HepG2 (cell line): ENCODE results near the gene SCRT2. TPM values are rescaled to one million over a fixed set of nuclear protein-coding genes. Genes with fewer than 3 reads are reported as not detected.

ENCODE experiments used
- FOXO1 ChIP-seq: sonication (generic); formaldehyde crosslinking; IDR thresholded peaks from 2 replicates; pipeline ENCODE4 v1.4.0; 2020; ENCODE audit warnings: missing genetic modification reagents
- NR2C2 ChIP-seq: sonication (generic); formaldehyde crosslinking; IDR thresholded peaks from 2 replicates; pipeline ENCODE4 v1.4.0; 2020; ENCODE audit warnings: missing genetic modification reagents, mild to moderate bottlenecking, moderate library complexity, borderline replicate concordance
- SP4 ChIP-seq: sonication (generic); formaldehyde crosslinking; IDR thresholded peaks from 2 replicates; pipeline ENCODE4 v1.8.1; 2023; ENCODE audit warnings: mild to moderate bottlenecking, missing genetic modification reagents
- TEAD2 ChIP-seq: sonication (generic); formaldehyde crosslinking; IDR thresholded peaks from 2 replicates; pipeline ENCODE4 v1.9.0; 2021; ENCODE audit warnings: missing genetic modification reagents
- ZFP41 ChIP-seq: sonication (generic); formaldehyde crosslinking; IDR thresholded peaks from 2 replicates; pipeline ENCODE4 v1.4.0; 2020; ENCODE audit warnings: mild to moderate bottlenecking, missing genetic modification reagents, borderline replicate concordance
- ZNF124 ChIP-seq: sonication (generic); formaldehyde crosslinking; IDR thresholded peaks from 2 replicates; pipeline ENCODE4 v1.4.0; 2020; ENCODE audit warnings: missing genetic modification reagents
- ZNF230 ChIP-seq: sonication (generic); formaldehyde crosslinking; IDR thresholded peaks from 2 replicates; pipeline ENCODE4 v1.4.0; 2020; ENCODE audit warnings: mild to moderate bottlenecking, missing genetic modification reagents
- ZNF317 ChIP-seq: sonication (generic); formaldehyde crosslinking; IDR thresholded peaks from 2 replicates; pipeline ENCODE4 v1.5.0; 2020; ENCODE audit warnings: mild to moderate bottlenecking, missing genetic modification reagents
- ZNF33B ChIP-seq: sonication (generic); formaldehyde crosslinking; IDR thresholded peaks from 2 replicates; pipeline ENCODE4 v1.5.1; 2020; ENCODE audit warnings: mild to moderate bottlenecking, missing genetic modification reagents
- ZNF432 ChIP-seq: sonication (generic); formaldehyde crosslinking; IDR thresholded peaks from 2 replicates; pipeline ENCODE4 v1.5.0; 2020; ENCODE audit warnings: missing genetic modification reagents, mild to moderate bottlenecking, borderline replicate concordance
- ZNF572 ChIP-seq: sonication (generic); formaldehyde crosslinking; IDR thresholded peaks from 2 replicates; pipeline ENCODE4 v1.5.1; 2020; ENCODE audit warnings: mild to moderate bottlenecking, missing genetic modification reagents
- ZNF75D ChIP-seq: sonication (generic); formaldehyde crosslinking; IDR thresholded peaks from 2 replicates; pipeline ENCODE4 v1.8.1; 2023; ENCODE audit warnings: missing genetic modification reagents, mild to moderate bottlenecking, borderline replicate concordance
- polyA plus RNA-seq, 8 experiments: library from polyadenylated mRNA; depleted of rRNA in 3 of 8; stranded (reverse) in 7 of 8; unstranded in 1 of 8; fragments of >200 nt; fragmentation: Illumina TruSeq in 4 of 8; extraction: Trizol in 4 of 8; gene quantifications; 2 replicates each; pipeline versions ENCODE4 v1.2.1 to v1.2.3, GENCODE V29; 2011 to 2016; ENCODE audit warnings: low read depth in 4 of 8, missing spikeins in 1 of 8, mixed read lengths in 1 of 8; ENCODE audit not compliant: insufficient read depth in 1 of 8
- total RNA-seq, 5 experiments: library from RNA; depleted of rRNA; stranded (reverse); fragments of >200 nt; fragmentation: Illumina TruSeq; extraction: Trizol; gene quantifications; 2 replicates each; pipeline ENCODE4 v1.2.3, GENCODE V29; 2016; ENCODE audit warnings: low read depth in 1 of 5
- TF ChIP-seq, protein P1 (sequence below): sonication (generic); formaldehyde crosslinking; IDR thresholded peaks from 2 replicates; pipeline ENCODE4 v1.4.0; 2020; ENCODE audit warnings: mild to moderate bottlenecking, missing genetic modification reagents, borderline replicate concordance
- TF ChIP-seq, protein P2 (sequence below): sonication (generic); formaldehyde crosslinking; IDR thresholded peaks from 2 replicates; pipeline ENCODE4 v1.4.0; 2020; ENCODE audit warnings: mild to moderate bottlenecking, missing genetic modification reagents
- TF ChIP-seq, protein P3 (sequence below): sonication (generic); formaldehyde crosslinking; IDR thresholded peaks from 2 replicates; pipeline ENCODE4 v1.4.0; 2020; ENCODE audit warnings: missing genetic modification reagents, borderline replicate concordance
- TF ChIP-seq, protein P4 (sequence below): sonication (generic); formaldehyde crosslinking; IDR thresholded peaks from 2 replicates; pipeline ENCODE4 v1.8.0; 2022; ENCODE audit warnings: mild to moderate bottlenecking, missing genetic modification reagents, borderline replicate concordance
- TF ChIP-seq, protein P5 (sequence below): sonication (generic); formaldehyde crosslinking; IDR thresholded peaks from 2 replicates; pipeline ENCODE4 v1.4.0; 2020; ENCODE audit warnings: missing genetic modification reagents; ENCODE audit errors: not compliant biosample characterization
- TF ChIP-seq, protein P6 (sequence below): sonication (generic); IDR thresholded peaks from 2 replicates; pipeline ENCODE4 v1.6.1; 2016; ENCODE audit warnings: low read depth, borderline replicate concordance

Gene SCRT2
- total and polyA plus RNA-seq, 2 of the 13 experiments (the other 11 are each of a cell fraction or from before 2014, with no cell fraction given), result not detected

DNA sequence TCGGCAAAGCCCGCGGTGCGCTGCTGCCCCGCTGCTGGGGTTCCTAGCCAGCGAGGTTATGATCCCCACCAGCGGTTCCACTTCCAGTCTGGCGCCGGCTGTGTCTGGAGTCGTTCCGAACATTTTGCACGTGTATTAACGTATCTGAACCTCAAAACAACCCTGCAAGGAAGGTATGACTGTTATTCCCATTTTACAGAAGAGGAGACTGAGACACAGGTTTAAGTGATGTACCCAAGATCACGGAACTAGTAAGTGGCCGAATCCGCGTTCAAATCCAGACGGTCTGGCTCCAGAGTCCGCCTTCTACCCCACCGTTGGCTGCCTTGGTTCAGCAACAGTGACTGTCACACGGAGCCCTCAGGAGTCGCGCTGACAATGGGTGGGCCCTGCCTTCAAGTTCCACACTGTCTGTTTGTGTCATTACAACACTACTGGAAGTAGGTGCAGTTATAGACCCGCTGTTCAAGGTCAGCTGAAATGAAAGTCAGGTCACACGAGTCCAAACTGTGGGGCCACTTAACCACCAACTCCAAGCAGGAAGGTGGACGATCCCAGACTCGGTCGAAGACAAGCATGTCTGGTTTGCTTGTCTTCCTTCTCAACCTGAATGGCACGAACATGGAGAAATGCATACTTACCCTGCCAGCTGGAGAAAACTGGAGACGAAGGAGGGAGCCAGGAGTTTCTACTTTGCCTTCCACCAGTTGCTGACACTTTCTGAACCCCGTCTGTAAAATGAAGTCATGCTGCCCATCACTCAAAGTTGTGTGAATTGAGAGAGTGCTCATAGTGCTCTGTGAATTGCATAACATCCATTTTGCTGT lies 21.8 kb downstream of the SCRT2 start (continued):
- TF ChIP-seq, protein P1, sequence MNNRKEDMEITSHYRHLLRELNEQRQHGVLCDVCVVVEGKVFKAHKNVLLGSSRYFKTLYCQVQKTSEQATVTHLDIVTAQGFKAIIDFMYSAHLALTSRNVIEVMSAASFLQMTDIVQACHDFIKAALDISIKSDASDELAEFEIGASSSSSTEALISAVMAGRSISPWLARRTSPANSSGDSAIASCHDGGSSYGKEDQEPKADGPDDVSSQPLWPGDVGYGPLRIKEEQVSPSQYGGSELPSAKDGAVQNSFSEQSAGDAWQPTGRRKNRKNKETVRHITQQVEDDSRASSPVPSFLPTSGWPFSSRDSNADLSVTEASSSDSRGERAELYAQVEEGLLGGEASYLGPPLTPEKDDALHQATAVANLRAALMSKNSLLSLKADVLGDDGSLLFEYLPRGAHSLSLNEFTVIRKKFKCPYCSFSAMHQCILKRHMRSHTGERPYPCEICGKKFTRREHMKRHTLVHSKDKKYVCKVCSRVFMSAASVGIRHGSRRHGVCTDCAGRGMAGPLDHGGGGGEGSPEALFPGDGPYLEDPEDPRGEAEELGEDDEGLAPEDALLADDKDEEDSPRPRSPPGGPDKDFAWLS, result no peak
- TF ChIP-seq FOXO1 (CRISPR knock-in tag) (peak; percentile 22; the same call in 1 of the 2 replicates), ZNF317 (CRISPR knock-in tag) (peak; percentile 84), ZNF230 (no peak), ZFP41 (no peak), ZNF432 (CRISPR knock-in tag) (no peak), SP4 (CRISPR knock-in tag) (peak; percentile 22; the same call in 1 of the 2 replicates), NR2C2 (CRISPR knock-in tag) (no peak; the same call in 1 of the 2 replicates), ZNF33B (peak; percentile 85; the same call in 1 of the 2 replicates), TEAD2 (no peak), ZNF572 (CRISPR knock-in tag) (peak; percentile 96; the same call in 1 of the 2 replicates), ZNF75D (CRISPR knock-in tag) (peak; percentile 76; the same call in 1 of the 2 replicates), ZNF124 (CRISPR knock-in tag) (no peak)
- TF ChIP-seq, protein P2, sequence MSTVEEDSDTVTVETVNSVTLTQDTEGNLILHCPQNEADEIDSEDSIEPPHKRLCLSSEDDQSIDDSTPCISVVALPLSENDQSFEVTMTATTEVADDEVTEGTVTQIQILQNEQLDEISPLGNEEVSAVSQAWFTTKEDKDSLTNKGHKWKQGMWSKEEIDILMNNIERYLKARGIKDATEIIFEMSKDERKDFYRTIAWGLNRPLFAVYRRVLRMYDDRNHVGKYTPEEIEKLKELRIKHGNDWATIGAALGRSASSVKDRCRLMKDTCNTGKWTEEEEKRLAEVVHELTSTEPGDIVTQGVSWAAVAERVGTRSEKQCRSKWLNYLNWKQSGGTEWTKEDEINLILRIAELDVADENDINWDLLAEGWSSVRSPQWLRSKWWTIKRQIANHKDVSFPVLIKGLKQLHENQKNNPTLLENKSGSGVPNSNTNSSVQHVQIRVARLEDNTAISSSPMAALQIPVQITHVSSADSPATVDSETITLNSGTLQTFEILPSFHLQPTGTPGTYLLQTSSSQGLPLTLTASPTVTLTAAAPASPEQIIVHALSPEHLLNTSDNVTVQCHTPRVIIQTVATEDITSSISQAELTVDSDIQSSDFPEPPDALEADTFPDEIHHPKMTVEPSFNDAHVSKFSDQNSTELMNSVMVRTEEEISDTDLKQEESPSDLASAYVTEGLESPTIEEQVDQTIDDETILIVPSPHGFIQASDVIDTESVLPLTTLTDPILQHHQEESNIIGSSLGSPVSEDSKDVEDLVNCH (CRISPR knock-in tag), result no peak
- TF ChIP-seq, protein P3, sequence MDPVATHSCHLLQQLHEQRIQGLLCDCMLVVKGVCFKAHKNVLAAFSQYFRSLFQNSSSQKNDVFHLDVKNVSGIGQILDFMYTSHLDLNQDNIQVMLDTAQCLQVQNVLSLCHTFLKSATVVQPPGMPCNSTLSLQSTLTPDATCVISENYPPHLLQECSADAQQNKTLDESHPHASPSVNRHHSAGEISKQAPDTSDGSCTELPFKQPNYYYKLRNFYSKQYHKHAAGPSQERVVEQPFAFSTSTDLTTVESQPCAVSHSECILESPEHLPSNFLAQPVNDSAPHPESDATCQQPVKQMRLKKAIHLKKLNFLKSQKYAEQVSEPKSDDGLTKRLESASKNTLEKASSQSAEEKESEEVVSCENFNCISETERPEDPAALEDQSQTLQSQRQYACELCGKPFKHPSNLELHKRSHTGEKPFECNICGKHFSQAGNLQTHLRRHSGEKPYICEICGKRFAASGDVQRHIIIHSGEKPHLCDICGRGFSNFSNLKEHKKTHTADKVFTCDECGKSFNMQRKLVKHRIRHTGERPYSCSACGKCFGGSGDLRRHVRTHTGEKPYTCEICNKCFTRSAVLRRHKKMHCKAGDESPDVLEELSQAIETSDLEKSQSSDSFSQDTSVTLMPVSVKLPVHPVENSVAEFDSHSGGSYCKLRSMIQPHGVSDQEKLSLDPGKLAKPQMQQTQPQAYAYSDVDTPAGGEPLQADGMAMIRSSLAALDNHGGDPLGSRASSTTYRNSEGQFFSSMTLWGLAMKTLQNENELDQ (CRISPR knock-in tag), result no peak
- TF ChIP-seq, protein P4, sequence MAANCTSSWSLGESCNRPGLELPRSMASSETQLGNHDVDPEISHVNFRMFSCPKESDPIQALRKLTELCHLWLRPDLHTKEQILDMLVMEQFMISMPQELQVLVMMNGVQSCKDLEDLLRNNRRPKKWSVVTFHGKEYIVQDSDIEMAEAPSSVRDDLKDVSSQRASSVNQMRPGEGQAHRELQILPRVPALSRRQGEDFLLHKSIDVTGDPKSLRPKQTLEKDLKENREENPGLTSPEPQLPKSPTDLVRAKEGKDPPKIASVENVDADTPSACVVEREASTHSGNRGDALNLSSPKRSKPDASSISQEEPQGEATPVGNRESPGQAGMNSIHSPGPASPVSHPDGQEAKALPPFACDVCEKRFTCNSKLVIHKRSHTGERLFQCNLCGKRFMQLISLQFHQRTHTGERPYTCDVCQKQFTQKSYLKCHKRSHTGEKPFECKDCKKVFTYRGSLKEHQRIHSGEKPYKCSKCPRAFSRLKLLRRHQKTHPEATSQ (CRISPR knock-in tag), result no peak
- TF ChIP-seq, protein P5, sequence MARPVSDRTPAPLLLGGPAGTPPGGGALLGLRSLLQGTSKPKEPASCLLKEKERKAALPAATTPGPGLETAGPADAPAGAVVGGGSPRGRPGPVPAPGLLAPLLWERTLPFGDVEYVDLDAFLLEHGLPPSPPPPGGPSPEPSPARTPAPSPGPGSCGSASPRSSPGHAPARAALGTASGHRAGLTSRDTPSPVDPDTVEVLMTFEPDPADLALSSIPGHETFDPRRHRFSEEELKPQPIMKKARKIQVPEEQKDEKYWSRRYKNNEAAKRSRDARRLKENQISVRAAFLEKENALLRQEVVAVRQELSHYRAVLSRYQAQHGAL, result no peak
- TF ChIP-seq, protein P6, sequence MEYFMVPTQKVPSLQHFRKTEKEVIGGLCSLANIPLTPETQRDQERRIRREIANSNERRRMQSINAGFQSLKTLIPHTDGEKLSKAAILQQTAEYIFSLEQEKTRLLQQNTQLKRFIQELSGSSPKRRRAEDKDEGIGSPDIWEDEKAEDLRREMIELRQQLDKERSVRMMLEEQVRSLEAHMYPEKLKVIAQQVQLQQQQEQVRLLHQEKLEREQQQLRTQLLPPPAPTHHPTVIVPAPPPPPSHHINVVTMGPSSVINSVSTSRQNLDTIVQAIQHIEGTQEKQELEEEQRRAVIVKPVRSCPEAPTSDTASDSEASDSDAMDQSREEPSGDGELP, result peak; percentile 13; the same call in 1 of the 2 replicates
